ENCODE data around the gene DTNB.
"Not testable (repeated sequence)": the region's sequence is repeated elsewhere in the genome, so short reads cannot be mapped to it uniquely, and the experiment has no call there.

The DTNB gene

DNA sequence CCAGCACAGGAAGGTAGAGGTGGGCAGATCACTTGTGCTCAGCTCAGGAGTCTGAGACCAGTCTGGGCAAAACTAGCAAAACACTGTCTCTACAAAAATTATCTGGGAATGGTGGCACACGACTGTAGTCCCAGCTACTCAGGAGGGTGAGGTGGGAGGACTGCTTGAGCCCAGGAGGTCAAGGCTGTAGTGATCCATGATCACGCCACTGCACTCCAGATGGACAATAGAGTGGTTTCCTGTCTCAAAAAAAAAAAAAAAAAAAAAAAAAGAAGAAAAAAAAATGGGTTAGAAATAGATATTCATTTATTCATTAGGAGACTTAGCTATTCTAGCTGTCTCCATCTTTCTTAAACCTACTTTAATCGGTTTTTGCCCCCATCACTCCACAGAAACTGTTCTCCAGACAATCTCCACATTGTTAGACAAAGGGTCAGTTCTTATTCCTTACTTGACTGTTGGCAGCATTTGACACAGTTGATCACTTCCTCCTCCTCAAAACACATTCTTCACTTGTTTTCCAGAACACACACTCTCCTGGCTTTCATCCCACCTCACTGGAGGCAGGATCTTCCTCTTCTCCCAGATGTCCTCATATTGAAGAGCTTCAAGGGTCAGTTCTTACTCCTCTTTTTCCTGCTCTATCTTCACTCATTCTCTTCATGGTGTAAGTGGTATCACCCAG lies 103.1 kb downstream of the DTNB start:
- H3K27me3 Mint-ChIP-seq: no peaks in the 10 kb centered on the region
- DNase-seq: no peak
- H3K4me3 Mint-ChIP-seq: no peak overlapping the region
- H3K36me3 Mint-ChIP-seq (ENCODE audit: low read depth): peaks cover 18% of the 10 kb centered on the region
- H3K9me3 Mint-ChIP-seq: no peaks in the 10 kb centered on the region
- H3K4me1 Mint-ChIP-seq (ENCODE audit: low read depth): peaks cover 3% of the 10 kb centered on the region
- no peak overlapping the region for H3K27ac Mint-ChIP-seq

DNA sequence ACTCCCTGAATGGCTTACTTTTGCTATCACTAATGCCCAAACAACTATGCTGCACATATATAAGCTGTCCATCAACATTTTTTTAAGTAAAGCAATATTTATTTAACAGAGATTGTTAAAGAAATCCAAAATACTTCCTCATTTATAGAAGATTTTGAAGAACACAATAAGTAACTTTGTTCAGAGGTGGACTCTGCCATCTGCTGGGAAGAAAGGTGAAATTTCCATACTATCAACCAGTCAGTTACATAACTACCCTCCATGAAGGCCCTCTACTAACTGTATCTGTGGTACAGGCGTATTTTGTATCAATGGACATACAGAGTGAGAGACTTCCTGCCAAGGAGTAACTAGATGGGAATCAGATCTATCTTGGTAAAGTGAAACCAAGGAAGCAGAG lies 106.0 kb downstream of the DTNB start:
- H3K27ac Mint-ChIP-seq: no peak overlapping the region
- no peak for DNase-seq

DNA sequence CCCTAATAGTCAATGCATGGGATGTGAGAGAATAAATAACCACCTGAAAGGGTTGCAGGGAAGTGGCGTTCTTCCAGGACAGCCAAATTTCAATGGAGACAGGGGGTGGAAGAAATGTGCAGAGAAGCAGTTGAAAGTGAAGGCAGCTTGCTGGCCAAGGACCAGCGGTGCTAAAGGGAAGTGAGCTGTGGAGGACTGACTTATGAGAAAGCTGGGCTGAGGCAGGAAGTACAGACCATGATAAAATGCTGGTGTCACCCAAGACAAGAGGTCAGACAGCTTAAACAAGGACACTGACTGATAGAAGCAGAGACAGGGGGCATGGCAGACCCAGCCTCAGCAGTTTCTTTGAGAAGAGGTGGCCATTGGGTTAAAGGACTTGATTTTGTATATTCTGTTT lies 106.7 kb downstream of the DTNB start:
- Mint-ChIP-seq H3K4me3 (no peak overlapping the region), H3K9me3 (no peaks in the 10 kb centered on the region), H3K4me1 (ENCODE audit: low read depth) (peaks cover 13% of the 10 kb centered on the region), H3K27ac (no peak overlapping the region), H3K36me3 (ENCODE audit: low read depth) (peaks cover 7% of the 10 kb centered on the region), H3K27me3 (no peaks in the 10 kb centered on the region)
- no peak for DNase-seq

More for the DNA sequence above, 106.0 kb downstream of the DTNB start:
- no peaks in the 10 kb centered on the region for H3K9me3 Mint-ChIP-seq
- no peak overlapping the region for H3K4me3 Mint-ChIP-seq
- H3K4me1 Mint-ChIP-seq (ENCODE audit: low read depth): peaks cover 6% of the 10 kb centered on the region
- no peaks in the 10 kb centered on the region for H3K27me3 Mint-ChIP-seq
- H3K36me3 Mint-ChIP-seq (ENCODE audit: low read depth): peaks cover 7% of the 10 kb centered on the region

DNA sequence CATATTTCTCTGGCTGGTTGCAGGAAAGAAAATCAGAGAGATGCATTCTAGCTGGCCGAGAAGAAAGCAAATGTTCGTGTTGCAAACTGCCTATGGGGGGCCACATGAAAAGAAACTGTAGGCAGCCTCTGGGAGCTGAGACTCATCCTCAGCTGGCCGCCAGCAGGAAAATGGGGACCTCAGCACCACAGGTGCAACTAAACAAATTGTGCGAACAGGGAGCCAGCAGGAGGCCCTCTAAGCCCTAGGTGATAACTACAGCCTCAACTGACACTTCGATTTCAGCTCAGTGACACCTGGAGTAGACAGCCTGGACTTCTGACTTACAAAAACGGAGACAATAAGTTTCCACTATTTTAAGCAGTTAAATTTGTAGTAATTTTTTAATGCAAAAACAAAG lies 107.3 kb downstream of the DTNB start:
- H3K36me3 Mint-ChIP-seq (ENCODE audit: low read depth): peaks cover 7% of the 10 kb centered on the region
- H3K4me3 Mint-ChIP-seq: no peak overlapping the region
- H3K9me3 Mint-ChIP-seq: no peaks in the 10 kb centered on the region
- H3K4me1 Mint-ChIP-seq (ENCODE audit: low read depth): peaks cover 19% of the 10 kb centered on the region
- DNase-seq: no peak
- H3K27ac Mint-ChIP-seq: no peak overlapping the region
- no peaks in the 10 kb centered on the region for H3K27me3 Mint-ChIP-seq

DNA sequence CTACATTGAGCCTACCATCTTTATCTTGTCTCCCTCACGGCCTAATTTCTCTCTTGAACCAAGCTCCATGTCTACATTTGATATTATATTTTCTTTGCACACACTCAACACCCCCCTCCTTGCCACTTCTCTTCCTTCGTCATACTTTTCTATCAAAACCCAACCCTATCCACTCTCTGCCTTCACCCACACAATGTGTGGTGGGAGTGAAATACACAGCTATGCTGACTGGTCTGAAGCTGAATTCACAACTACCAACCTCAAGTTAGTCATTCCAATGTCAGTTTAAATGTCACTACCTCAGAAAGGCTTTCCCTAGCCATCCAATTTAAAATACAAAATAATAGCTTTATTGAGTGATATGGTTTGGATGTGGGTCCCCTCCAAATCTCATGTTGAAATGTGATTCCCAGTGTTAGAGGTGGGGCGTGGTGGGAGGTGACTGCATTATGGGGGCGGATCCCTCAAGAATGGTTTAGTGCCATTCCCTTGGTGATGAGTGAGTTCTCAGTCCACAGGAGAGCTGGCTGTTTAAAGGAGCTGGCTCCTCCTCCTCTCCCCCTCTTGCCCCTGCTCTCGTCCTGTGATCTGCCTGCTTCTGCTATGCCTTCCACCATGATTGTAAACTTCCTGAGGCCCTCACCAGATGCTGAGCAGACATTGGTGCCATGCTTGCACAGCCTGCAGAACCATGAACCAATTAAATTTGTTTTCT lies 112.1 kb downstream of the DTNB start:
- H3K36me3 Mint-ChIP-seq (ENCODE audit: low read depth): peaks cover 5% of the 10 kb centered on the region
- H3K9me3 Mint-ChIP-seq: peaks cover 8% of the 10 kb centered on the region
- H3K4me3 Mint-ChIP-seq: peak overlapping the region; percentile 8
- peaks cover 61% of the 10 kb centered on the region for H3K4me1 Mint-ChIP-seq (ENCODE audit: low read depth)
- DNase-seq: peak; percentile 47
- H3K27ac Mint-ChIP-seq: peak overlapping the region; percentile 84
- no peaks in the 10 kb centered on the region for H3K27me3 Mint-ChIP-seq

DNA sequence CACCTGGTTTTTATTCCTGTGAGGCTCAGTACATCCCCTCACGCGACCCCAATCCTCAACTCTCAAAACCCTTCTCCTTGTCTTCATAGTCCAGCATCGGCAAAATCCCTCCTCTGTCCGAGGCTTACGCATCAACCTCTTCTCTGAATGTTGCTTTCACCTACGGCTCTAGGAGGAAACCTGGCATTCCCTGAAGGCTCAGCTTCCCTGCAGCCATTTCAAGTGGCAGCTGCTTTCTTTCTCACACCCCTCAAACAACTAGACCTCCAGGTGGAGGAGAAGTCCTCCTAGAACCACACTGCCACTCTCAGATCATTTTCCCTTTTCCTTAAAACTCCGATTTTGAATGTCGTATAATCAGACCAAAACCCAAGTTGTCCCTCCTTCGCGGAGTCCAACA lies 114.2 kb downstream of the DTNB start:
- peak overlapping the region; percentile 0 for H3K4me3 Mint-ChIP-seq
- H3K9me3 Mint-ChIP-seq: peaks cover 8% of the 10 kb centered on the region
- no peak for DNase-seq
- H3K27ac Mint-ChIP-seq: peak overlapping the region; percentile 85
- peaks cover 61% of the 10 kb centered on the region for H3K4me1 Mint-ChIP-seq (ENCODE audit: low read depth)
- peaks cover 5% of the 10 kb centered on the region for H3K36me3 Mint-ChIP-seq (ENCODE audit: low read depth)
- H3K27me3 Mint-ChIP-seq: no peaks in the 10 kb centered on the region

DNA sequence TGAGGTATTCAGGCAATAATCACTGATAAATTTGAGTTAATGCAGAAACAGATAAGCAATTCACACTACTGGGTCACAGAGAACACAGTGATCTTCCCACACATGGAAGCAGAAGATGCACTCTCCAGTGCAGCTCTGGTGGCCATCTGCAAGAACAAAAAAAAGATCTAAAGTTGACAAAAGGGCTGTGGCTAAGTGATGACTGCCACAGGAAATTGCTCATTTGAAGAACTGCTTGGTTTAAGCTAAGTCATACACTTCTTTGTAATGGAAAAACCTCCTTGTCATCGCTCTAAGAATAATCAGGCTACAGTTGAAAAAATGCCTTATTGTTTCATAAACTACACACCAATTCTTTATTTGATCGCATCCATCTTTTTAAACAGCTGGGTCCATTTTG lies 115.1 kb downstream of the DTNB start:
- Mint-ChIP-seq H3K4me3 (peak overlapping the region; percentile 40), H3K27ac (peak overlapping the region; percentile 85), H3K36me3 (ENCODE audit: low read depth) (peaks cover 5% of the 10 kb centered on the region), H3K9me3 (peaks cover 8% of the 10 kb centered on the region), H3K4me1 (ENCODE audit: low read depth) (peaks cover 61% of the 10 kb centered on the region), H3K27me3 (no peaks in the 10 kb centered on the region)
- DNase-seq: no peak

DNA sequence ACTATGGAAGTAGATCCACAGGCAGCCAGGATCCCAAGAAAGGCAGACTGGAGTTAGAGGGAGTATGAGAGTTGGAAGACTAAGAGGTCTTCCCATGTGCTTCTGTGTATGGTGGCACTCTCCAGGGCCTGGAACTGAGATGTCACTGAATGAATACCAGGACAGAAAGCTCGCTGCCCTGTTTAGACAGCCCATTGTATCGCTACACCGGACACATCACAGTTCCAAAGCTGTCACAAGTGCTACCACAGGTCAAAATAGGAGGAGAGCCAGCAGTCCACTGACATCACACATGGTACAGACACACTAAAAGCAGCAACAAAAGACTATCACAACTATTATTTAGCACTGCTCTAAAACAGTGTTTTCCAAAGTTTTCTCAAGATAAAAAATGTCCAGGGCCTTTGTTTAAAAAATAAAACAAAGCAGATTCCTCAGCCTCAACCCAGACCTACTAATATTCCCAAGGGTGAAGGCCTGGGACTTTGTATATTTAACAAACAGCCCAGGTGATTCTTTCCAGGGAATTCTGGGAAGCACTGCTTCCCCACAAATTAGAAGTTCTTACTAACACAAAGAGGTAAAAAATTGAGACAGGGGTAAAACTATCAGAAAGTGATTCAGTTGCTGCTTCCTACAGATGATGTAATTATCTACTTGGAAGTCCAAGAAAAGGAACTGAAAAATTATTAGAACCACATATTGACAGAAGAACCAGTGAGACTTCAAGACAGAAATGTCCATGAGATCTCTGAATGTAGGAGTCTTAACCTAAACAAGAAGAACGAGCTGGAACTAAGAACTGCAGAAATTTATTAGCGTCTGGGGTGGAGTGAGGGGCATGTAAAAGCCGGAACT lies 116.0 kb downstream of the DTNB start:
- Mint-ChIP-seq H3K4me3 (peak overlapping the region; percentile 10), H3K36me3 (ENCODE audit: low read depth) (peaks cover 5% of the 10 kb centered on the region), H3K27ac (peak overlapping the region; percentile 85), H3K4me1 (ENCODE audit: low read depth) (peaks cover 58% of the 10 kb centered on the region), H3K27me3 (no peaks in the 10 kb centered on the region), H3K9me3 (peaks cover 8% of the 10 kb centered on the region)
- DNase-seq: no peak

DNA sequence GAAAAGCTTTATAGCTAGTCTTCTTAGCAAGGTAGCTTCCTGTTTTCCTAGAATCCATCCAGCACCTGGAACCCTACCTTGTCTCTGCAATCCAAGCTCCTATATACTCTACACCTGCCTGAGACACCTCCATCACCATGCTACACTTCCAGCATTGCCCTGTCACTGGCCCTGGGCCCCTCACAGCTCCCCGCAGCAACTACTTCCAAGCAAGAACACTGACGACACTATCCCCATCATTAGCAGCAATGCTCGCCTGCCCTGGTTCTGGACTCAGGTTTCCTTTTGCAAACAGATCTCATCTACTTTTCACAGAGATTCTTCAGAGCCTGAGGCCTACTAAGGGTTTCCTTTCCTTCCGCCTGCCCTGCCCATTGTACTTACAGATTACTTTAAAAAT lies 121.1 kb downstream of the DTNB start:
- peaks cover 10% of the 10 kb centered on the region for H3K4me1 Mint-ChIP-seq (ENCODE audit: low read depth)
- no peaks in the 10 kb centered on the region for H3K27me3 Mint-ChIP-seq
- DNase-seq: no peak
- H3K36me3 Mint-ChIP-seq (ENCODE audit: low read depth): no peaks in the 10 kb centered on the region
- H3K27ac Mint-ChIP-seq: no peak overlapping the region
- no peak overlapping the region for H3K4me3 Mint-ChIP-seq
- H3K9me3 Mint-ChIP-seq: no peaks in the 10 kb centered on the region

DNA sequence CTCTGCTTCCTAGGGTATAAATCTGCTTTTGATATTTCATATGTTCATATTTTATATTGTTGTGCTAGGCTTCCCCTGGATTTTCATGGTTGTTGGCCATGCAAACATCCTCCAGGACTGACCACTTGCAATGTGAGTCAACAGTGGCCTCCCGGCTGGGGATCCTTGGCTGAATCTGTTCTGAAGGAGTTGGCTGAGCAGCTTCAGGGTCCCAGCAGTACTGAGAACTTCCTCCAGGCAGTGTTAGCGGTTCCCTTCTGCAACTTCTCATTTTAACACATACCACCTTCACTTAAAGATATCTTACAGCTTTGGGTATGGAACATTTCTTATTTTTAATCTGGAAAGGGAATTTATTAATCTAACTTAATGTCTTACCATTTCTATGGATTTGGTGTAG lies 122.1 kb downstream of the DTNB start:
- Mint-ChIP-seq H3K4me3 (no peak overlapping the region), H3K4me1 (ENCODE audit: low read depth) (no peaks in the 10 kb centered on the region), H3K27me3 (no peaks in the 10 kb centered on the region), H3K9me3 (no peaks in the 10 kb centered on the region), H3K36me3 (ENCODE audit: low read depth) (no peaks in the 10 kb centered on the region), H3K27ac (no peak overlapping the region)
- DNase-seq: no peak

DNA sequence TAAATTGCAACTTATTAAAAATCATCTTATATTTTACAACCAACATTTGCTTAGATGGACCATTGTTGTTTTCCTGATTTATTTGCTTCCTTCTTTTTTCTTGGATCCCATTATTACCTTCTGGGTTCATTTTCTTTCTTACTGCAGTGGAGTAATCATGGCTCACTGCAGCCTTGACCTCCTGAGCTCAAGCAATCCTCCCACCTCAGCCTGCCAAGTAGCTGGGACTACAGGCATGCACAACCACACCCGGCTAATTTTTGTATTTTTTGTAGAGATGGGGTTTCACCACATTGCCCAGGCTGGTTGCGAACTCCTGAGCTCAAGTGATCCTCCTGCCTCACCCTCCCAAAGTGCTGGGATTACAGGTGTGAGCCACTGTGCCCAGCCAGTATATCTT lies 123.8 kb downstream of the DTNB start:
- not testable (repeated sequence) for H3K4me1 Mint-ChIP-seq (ENCODE audit: low read depth); H3K27ac Mint-ChIP-seq; H3K9me3 Mint-ChIP-seq; H3K36me3 Mint-ChIP-seq (ENCODE audit: low read depth); DNase-seq; H3K27me3 Mint-ChIP-seq; H3K4me3 Mint-ChIP-seq

DNA sequence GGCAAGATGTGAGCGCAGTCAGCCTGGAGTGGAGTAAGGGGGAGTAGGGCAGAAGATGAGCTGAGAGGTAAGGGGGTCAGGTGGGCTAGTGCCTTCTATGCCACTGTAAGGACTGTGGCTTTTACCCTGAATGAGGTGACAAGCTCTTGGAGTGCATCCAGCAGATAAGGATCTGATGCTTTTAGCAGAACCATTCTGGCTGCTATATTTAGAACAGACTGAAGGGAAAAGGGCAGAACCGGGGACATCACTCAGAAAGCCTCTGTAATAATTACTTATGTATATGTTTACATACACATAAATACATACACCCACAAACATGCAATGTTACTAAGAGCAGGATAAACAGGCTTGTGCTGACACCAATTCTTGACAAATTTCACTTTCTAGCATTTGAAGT lies 124.8 kb downstream of the DTNB start:
- DNase-seq: no peak
- no peaks in the 10 kb centered on the region for H3K27me3 Mint-ChIP-seq
- H3K27ac Mint-ChIP-seq: no peak overlapping the region
- peaks cover 11% of the 10 kb centered on the region for H3K4me1 Mint-ChIP-seq (ENCODE audit: low read depth)
- H3K36me3 Mint-ChIP-seq (ENCODE audit: low read depth): no peaks in the 10 kb centered on the region
- no peaks in the 10 kb centered on the region for H3K9me3 Mint-ChIP-seq
- no peak overlapping the region for H3K4me3 Mint-ChIP-seq

DNA sequence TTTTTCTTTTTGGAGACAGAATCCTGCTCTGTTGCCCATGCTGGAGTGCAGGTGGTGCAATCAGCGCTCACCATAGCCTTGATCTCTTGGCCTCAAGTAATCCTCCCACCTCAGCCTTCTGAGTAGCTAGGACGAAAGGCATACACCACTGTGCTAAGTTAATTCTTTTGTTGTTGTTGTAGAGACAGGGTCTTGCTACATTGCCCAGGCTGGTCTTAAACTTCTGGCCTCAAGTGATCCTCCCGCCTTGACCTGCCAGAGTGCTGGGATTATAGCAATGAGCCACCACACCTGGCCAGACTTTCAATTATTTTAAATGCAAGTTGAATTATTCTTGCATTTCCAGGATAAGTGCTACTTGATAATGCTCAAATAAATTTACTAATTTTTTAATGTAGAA lies 126.5 kb downstream of the DTNB start:
- Mint-ChIP-seq H3K36me3 (ENCODE audit: low read depth) (no peaks in the 10 kb centered on the region), H3K27me3 (no peaks in the 10 kb centered on the region), H3K27ac (no peak overlapping the region), H3K4me3 (no peak overlapping the region), H3K9me3 (no peaks in the 10 kb centered on the region), H3K4me1 (ENCODE audit: low read depth) (peaks cover 11% of the 10 kb centered on the region)
- DNase-seq: no peak

DNA sequence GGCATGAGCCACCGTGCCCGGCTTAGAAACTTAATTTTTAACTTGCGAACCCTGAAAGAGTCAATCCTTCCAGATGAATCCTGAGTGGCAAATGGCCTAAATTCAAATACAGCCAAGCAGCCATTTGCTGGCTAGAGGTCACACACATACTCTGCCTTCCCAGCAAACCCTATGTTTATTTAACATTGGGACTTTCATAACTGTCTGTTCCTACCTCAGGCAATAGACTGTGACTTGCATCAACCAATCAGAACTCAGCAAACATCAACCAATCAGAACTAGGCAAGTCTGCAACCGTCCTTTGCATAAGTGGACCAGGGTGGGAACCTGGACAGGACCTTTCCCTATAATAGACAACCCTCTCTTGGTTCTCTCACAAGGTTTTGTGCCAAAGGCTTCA lies 127.5 kb downstream of the DTNB start:
- no peaks in the 10 kb centered on the region for H3K27me3 Mint-ChIP-seq
- H3K4me1 Mint-ChIP-seq (ENCODE audit: low read depth): peaks cover 11% of the 10 kb centered on the region
- H3K27ac Mint-ChIP-seq: peak overlapping the region; percentile 12
- no peaks in the 10 kb centered on the region for H3K36me3 Mint-ChIP-seq (ENCODE audit: low read depth)
- no peaks in the 10 kb centered on the region for H3K9me3 Mint-ChIP-seq
- no peak overlapping the region for H3K4me3 Mint-ChIP-seq
- DNase-seq: no peak

DNA sequence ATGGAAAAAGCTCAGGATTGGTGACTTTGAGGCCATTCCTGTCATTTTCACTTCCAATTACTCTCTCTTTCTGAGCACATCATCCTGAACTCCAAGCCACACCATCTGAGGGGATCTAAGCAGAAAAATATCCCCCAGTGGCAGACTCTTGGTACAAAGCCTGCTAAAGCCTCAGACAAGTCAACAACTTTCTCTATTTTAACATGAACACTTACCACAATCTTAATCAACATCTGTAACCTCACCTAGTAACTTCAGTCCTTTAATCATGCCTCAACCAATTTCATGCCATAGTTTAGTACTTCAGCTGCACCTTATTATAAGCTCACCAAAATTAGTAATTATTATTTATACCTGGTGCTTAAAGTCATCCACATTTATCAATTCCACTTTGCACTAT lies 128.9 kb downstream of the DTNB start:
- DNase-seq: no peak
- Mint-ChIP-seq H3K4me1 (ENCODE audit: low read depth) (peaks cover 14% of the 10 kb centered on the region), H3K36me3 (ENCODE audit: low read depth) (no peaks in the 10 kb centered on the region), H3K27ac (no peak overlapping the region), H3K27me3 (no peaks in the 10 kb centered on the region), H3K9me3 (no peaks in the 10 kb centered on the region), H3K4me3 (no peak overlapping the region)
